ENCODE data around the gene CCL25. TPM values are rescaled to one million over a fixed set of nuclear protein-coding genes. Genes with fewer than 3 reads are reported as not detected.

The CCL25 gene
- total and polyA plus RNA-seq, 2 donors (not counting 3 experiments of a cell fraction or from before 2014, with no cell fraction given): not detected

DNA sequence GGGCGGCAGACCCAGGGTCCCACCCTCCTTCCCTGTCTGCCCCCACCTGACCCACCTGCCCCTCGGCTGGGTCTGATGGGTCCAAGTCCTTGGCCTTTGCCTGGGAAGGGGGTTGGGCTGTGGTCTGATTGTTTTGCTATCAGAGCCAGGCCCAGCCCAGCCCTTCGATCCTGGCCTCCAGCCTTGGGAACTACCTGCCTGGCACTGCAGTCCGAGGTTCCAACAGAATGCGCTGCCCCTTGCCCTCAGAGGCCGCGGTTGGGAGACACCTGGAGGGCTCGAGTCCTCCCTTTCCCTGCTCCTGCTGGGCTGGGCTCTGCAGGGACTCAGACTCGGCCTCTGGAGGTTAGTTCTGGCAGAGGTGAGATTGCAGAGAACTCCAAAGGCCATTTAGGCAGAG, 1.6 kb downstream of the CCL25 start:
- no peak for FAIRE-seq
- no peak overlapping the region for H3K4me3 ChIP-seq (replicated peaks in 1 of 3; ENCODE audit: insufficient read depth in 1 of 3, low read depth in 1 of 3, low read length in 3 of 3)
- intact Hi-C loops (cut with micrococcal nuclease): no loop called here
- DNase-seq (ENCODE audit: low read depth, low spot score): no peak
- no TSS peak for BruUV-seq (replicated peaks)
- H3K9me1 ChIP-seq (replicated peaks; ENCODE audit: control insufficient read depth, extremely low read depth, insufficient read depth, low read length): no peaks in the 10 kb centered on the region
- no peak for TF ChIP-seq MYC (IDR thresholded peaks at IDR 0.05; ENCODE audit: low read depth, low read length)
- no peak for TF ChIP-seq POLR2AphosphoS5 (IDR thresholded peaks at IDR 0.05; ENCODE audit: insufficient read depth, low read depth, low read length)
- TF ChIP-seq, protein P1, sequence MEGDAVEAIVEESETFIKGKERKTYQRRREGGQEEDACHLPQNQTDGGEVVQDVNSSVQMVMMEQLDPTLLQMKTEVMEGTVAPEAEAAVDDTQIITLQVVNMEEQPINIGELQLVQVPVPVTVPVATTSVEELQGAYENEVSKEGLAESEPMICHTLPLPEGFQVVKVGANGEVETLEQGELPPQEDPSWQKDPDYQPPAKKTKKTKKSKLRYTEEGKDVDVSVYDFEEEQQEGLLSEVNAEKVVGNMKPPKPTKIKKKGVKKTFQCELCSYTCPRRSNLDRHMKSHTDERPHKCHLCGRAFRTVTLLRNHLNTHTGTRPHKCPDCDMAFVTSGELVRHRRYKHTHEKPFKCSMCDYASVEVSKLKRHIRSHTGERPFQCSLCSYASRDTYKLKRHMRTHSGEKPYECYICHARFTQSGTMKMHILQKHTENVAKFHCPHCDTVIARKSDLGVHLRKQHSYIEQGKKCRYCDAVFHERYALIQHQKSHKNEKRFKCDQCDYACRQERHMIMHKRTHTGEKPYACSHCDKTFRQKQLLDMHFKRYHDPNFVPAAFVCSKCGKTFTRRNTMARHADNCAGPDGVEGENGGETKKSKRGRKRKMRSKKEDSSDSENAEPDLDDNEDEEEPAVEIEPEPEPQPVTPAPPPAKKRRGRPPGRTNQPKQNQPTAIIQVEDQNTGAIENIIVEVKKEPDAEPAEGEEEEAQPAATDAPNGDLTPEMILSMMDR (IDR thresholded peaks at IDR 0.05; ENCODE audit: extremely low read depth in 1 of 2, insufficient read depth in 1 of 2, low read depth in 1 of 2, low read length in 2 of 2): no peak
- ChIA-PET CTCF (interaction anchor here (0.6 to 1.1 kb wide), 2 partner anchors 23 to 96 kb away, joined by 3 read pairs; no protein-coding TSS in a partner anchor), POLR2A (no interaction called here)
- no peaks in the 10 kb centered on the region for H3K36me3 ChIP-seq (ENCODE audit: control insufficient read depth in 2 of 2, extremely low read depth in 1 of 2, insufficient read depth in 2 of 2, low read length in 2 of 2)
- H3K27ac ChIP-seq (ENCODE audit: insufficient read depth, low read depth, low read length): no peak overlapping the region
- H2AFZ ChIP-seq (ENCODE audit: low read depth, low read length): no peak overlapping the region
- no peaks in the 10 kb centered on the region for H3K9me3 ChIP-seq (replicated peaks; ENCODE audit: control insufficient read depth, insufficient read depth, low read length)
- dilution Hi-C loops (cut with MboI; ENCODE audit: extremely low pct_ligation_motif_present, low sequenced_read_pairs): no loop called here
- H3K27me3 ChIP-seq (ENCODE audit: control insufficient read depth in 2 of 2, insufficient read depth in 2 of 2, low read length in 2 of 2): no peaks in the 10 kb centered on the region
- H4K20me1 ChIP-seq (replicated peaks; ENCODE audit: control insufficient read depth, extremely low read depth, insufficient read depth, low read length): no peaks in the 10 kb centered on the region
- no peak overlapping the region for H3K4me2 ChIP-seq (ENCODE audit: insufficient read depth, low read length)
- H3K4me1 ChIP-seq (ENCODE audit: control insufficient read depth, extremely low read depth, insufficient read depth, low read length): peaks cover 5% of the 10 kb centered on the region
- H3K79me2 ChIP-seq (ENCODE audit: control insufficient read depth, insufficient read depth, low read length): no peaks in the 10 kb centered on the region
- no peak overlapping the region for H3K9ac ChIP-seq (replicated peaks; ENCODE audit: extremely low read depth, insufficient read depth, low read length)

DNA sequence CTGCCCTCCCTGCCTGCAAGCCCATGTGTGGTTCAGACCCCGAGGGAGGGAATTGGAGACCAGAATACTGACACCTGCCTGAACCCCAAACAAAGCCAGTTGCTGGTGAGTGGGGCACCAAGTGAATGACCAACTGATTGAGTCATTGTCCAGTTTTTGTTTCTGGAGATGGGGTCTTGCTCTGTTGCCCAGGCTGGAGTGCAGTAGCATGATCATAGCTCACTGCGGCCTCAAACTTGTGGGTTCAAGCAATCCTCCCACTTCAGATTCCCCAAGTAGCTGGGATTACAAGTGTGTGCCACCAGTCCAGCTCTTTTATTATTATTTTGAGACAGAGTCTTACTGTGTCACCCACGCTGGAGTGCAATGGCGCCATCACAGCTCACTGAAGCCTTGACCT, 4.0 kb downstream of the CCL25 start:
- Histone ChIP-seq H3K27ac (ENCODE audit: insufficient read depth, low read depth, low read length) (no peak overlapping the region), H3K79me2 (ENCODE audit: control insufficient read depth, insufficient read depth, low read length) (no peaks in the 10 kb centered on the region), H4K20me1 (replicated peaks; ENCODE audit: control insufficient read depth, extremely low read depth, insufficient read depth, low read length) (no peaks in the 10 kb centered on the region), H3K9ac (replicated peaks; ENCODE audit: extremely low read depth, insufficient read depth, low read length) (no peak overlapping the region), H3K4me3 (replicated peaks in 1 of 3; ENCODE audit: insufficient read depth in 1 of 3, low read depth in 1 of 3, low read length in 3 of 3) (no peak overlapping the region), H3K4me1 (ENCODE audit: control insufficient read depth, extremely low read depth, insufficient read depth, low read length) (no peaks in the 10 kb centered on the region), H3K36me3 (ENCODE audit: control insufficient read depth in 2 of 2, extremely low read depth in 1 of 2, insufficient read depth in 2 of 2, low read length in 2 of 2) (no peaks in the 10 kb centered on the region), H2AFZ (ENCODE audit: low read depth, low read length) (no peak overlapping the region), H3K9me1 (replicated peaks; ENCODE audit: control insufficient read depth, extremely low read depth, insufficient read depth, low read length) (no peaks in the 10 kb centered on the region), H3K9me3 (replicated peaks; ENCODE audit: control insufficient read depth, insufficient read depth, low read length) (no peaks in the 10 kb centered on the region), H3K4me2 (ENCODE audit: insufficient read depth, low read length) (no peak overlapping the region), H3K27me3 (ENCODE audit: control insufficient read depth in 2 of 2, insufficient read depth in 2 of 2, low read length in 2 of 2) (no peaks in the 10 kb centered on the region)
- POLR2A ChIA-PET: no interaction called here
- CTCF ChIA-PET: interaction anchor here (1.3 kb wide), 1 partner anchor 13 kb away, joined by 4 read pairs; no protein-coding TSS in a partner anchor
- no peak for DNase-seq (ENCODE audit: low read depth, low spot score)
- dilution Hi-C loops (cut with MboI; ENCODE audit: extremely low pct_ligation_motif_present, low sequenced_read_pairs) (no loop called here), intact Hi-C loops (cut with micrococcal nuclease) (no loop called here)
- BruUV-seq (replicated peaks): no TSS peak
- FAIRE-seq: no peak
- TF ChIP-seq EZH2 (IDR thresholded peaks at IDR 0.05; ENCODE audit: borderline replicate concordance, low read depth, low read length, severe bottlenecking) (no peak), JUN (IDR thresholded peaks at IDR 0.05; ENCODE audit: borderline replicate concordance, insufficient read depth, insufficient read length, low read depth) (no peak), MYC (IDR thresholded peaks at IDR 0.05; ENCODE audit: low read depth, low read length) (no peak), POLR2A (IDR thresholded peaks at IDR 0.05; ENCODE audit: low read depth, low read length) (no peak), POLR2AphosphoS5 (IDR thresholded peaks at IDR 0.05; ENCODE audit: insufficient read depth, low read depth, low read length) (no peak), GATA2 (IDR thresholded peaks at IDR 0.05; ENCODE audit: insufficient read depth, insufficient read length, low read depth, low read length) (no peak), FOS (IDR thresholded peaks at IDR 0.05; ENCODE audit: borderline replicate concordance, insufficient read depth, low read length) (no peak)
- TF ChIP-seq, protein P1 (IDR thresholded peaks at IDR 0.05; ENCODE audit: extremely low read depth in 1 of 2, insufficient read depth in 1 of 2, low read depth in 1 of 2, low read length in 2 of 2): no peak
- TF ChIP-seq, protein P2, sequence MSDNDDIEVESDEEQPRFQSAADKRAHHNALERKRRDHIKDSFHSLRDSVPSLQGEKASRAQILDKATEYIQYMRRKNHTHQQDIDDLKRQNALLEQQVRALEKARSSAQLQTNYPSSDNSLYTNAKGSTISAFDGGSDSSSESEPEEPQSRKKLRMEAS (IDR thresholded peaks at IDR 0.05; ENCODE audit: insufficient read depth, insufficient read length): no peak

All from endothelial cell of umbilical vein (primary cell).